GM23338 (cell line): Measurements from ENCODE around the gene EPHA8. TPM values are rescaled to one million over a fixed set of nuclear protein-coding genes. Genes with fewer than 3 reads are reported as not detected.

Experiments used
- ATAC-seq: fragments of 200-7000 bp; cut with Tn5 transposase; 3 replicates; pipeline ENCODE4 v1.9.1; 2020
- DNase-seq: peaks from one replicate; pipeline ENCODE4 v3.0.0-alpha.2; 2015; ENCODE audit warnings: low spot score
- H2AFZ ChIP-seq: fragments of 200-600 bp; sonication (generic); 2 replicates; pipeline ENCODE4 v1.8.0; 2016; ENCODE audit warnings: antibody characterized with exemption, mild to moderate bottlenecking, moderate library complexity
- H3F3A ChIP-seq: fragments of 200-600 bp; sonication (generic); replicated peaks from 2 replicates; pipeline ENCODE4 v1.8.0; 2017; ENCODE audit warnings: antibody characterized with exemption, mixed run types, low read depth
- H3K27ac ChIP-seq: fragments of 200-600 bp; sonication (generic); 2 replicates; pipeline ENCODE4 v1.6.1; 2016; ENCODE audit warnings: low read depth
- H3K27me3 ChIP-seq: fragments of 200-600 bp; sonication (generic); 2 replicates; pipeline ENCODE4 v1.8.0; 2016; ENCODE audit warnings: mild to moderate bottlenecking, mixed run types, moderate library complexity; ENCODE audit not compliant: insufficient read depth
- H3K36me3 ChIP-seq: fragments of 200-600 bp; sonication (generic); 2 replicates; pipeline ENCODE4 v1.8.0; 2016; ENCODE audit warnings: mild to moderate bottlenecking; ENCODE audit not compliant: insufficient read depth
- H3K4me1 ChIP-seq: fragments of 200-600 bp; sonication (generic); 2 replicates; pipeline ENCODE4 v1.8.0; 2016; ENCODE audit warnings: mild to moderate bottlenecking, moderate library complexity; ENCODE audit not compliant: insufficient read depth
- H3K4me2 ChIP-seq: fragments of 200-600 bp; sonication (generic); 2 replicates; pipeline ENCODE4 v1.7.1; 2017; ENCODE audit warnings: mixed run types
- H3K4me3 ChIP-seq: fragments of 200-600 bp; sonication (generic); 2 replicates; pipeline ENCODE4 v1.6.1; 2016; ENCODE audit warnings: mixed run types
- H3K79me2 ChIP-seq: fragments of 200-600 bp; sonication (generic); replicated peaks from 2 replicates; pipeline ENCODE4 v1.8.0; 2017; ENCODE audit warnings: mild to moderate bottlenecking; ENCODE audit not compliant: insufficient read depth
- H3K9me2 ChIP-seq: fragments of 200-600 bp; sonication (generic); 2 replicates; pipeline ENCODE4 v1.8.0; 2017; ENCODE audit not compliant: insufficient read depth
- H4K20me1 ChIP-seq: fragments of 200-600 bp; sonication (generic); replicated peaks from 2 replicates; pipeline ENCODE4 v1.8.0; 2017; ENCODE audit warnings: mild to moderate bottlenecking; ENCODE audit not compliant: insufficient read depth
- H3K27ac Mint-ChIP-seq: 2 replicates; pipeline ENCODE4 v1.8.0; 2020; ENCODE audit warnings: inconsistent platforms, mild to moderate bottlenecking, moderate library complexity, mixed read lengths
- H3K27me3 Mint-ChIP-seq: 3 replicates; pipeline ENCODE4 v1.8.0; 2022; ENCODE audit warnings: low read depth, mild to moderate bottlenecking, moderate library complexity, mixed read lengths, inconsistent platforms; ENCODE audit not compliant: insufficient read depth, poor library complexity
- H3K36me3 Mint-ChIP-seq: 3 replicates; pipeline ENCODE4 v1.8.0; 2021; ENCODE audit warnings: low read depth, mild to moderate bottlenecking, inconsistent platforms, moderate library complexity, mixed read lengths
- H3K4me1 Mint-ChIP-seq: 3 replicates; pipeline ENCODE4 v1.8.0; 2020; ENCODE audit warnings: mild to moderate bottlenecking, inconsistent platforms, mixed read lengths
- H3K4me3 Mint-ChIP-seq: 3 replicates; pipeline ENCODE4 v1.8.0; 2021; ENCODE audit warnings: moderate library complexity, mild to moderate bottlenecking, inconsistent platforms, mixed read lengths
- H3K9me3 Mint-ChIP-seq: 3 replicates; pipeline ENCODE4 v1.8.0; 2020; ENCODE audit warnings: moderate library complexity, mild to moderate bottlenecking, inconsistent platforms, mixed read lengths
- CREB1 ChIP-seq: fragments of 250-450 bp; sonication (Bioruptor Pico); IDR thresholded peaks from 2 replicates; pipeline ENCODE4 v1.5.0; 2020; ENCODE audit warnings: low read depth, mild to moderate bottlenecking, moderate library complexity
- CTCF ChIP-seq, 2 experiments: fragments of 200-600 bp in 1 of 2; sonication (generic) in 1 of 2; conservative IDR thresholded peaks; 2 replicates each; pipeline versions ENCODE4 v1.5.1 to v1.6.1; 2016 to 2017; ENCODE audit warnings: antibody characterized with exemption in 2 of 2, low read depth in 2 of 2, mild to moderate bottlenecking in 2 of 2, moderate library complexity in 1 of 2
- EZH2 ChIP-seq: fragments of 200-600 bp; sonication (generic); IDR thresholded peaks from one replicate; pipeline ENCODE4 v1.8.0; 2017; ENCODE audit warnings: antibody characterized with exemption, mild to moderate bottlenecking, low read depth; ENCODE audit not compliant: unreplicated experiment
- EZH2phosphoT487 ChIP-seq: fragments of 200-600 bp; sonication (generic); IDR thresholded peaks from one replicate; pipeline ENCODE4 v1.8.1; 2018; ENCODE audit warnings: antibody characterized with exemption; ENCODE audit not compliant: unreplicated experiment
- JUNB ChIP-seq: IDR thresholded peaks from one replicate; pipeline ENCODE4 v1.6.1; 2016; ENCODE audit warnings: antibody characterized with exemption; ENCODE audit not compliant: unreplicated experiment
- NANOG ChIP-seq: IDR thresholded peaks from 2 replicates; pipeline ENCODE4 v1.6.1; 2016; ENCODE audit warnings: antibody characterized with exemption, borderline replicate concordance
- POLR2AphosphoS5 ChIP-seq: IDR thresholded peaks from 2 replicates; pipeline ENCODE4 v1.6.1; 2016; ENCODE audit warnings: antibody characterized with exemption, low read depth
- REST ChIP-seq: IDR thresholded peaks from one replicate; pipeline ENCODE4 v1.6.1; 2018; ENCODE audit warnings: antibody characterized with exemption; ENCODE audit not compliant: unreplicated experiment
- STAT1 ChIP-seq: IDR thresholded peaks from one replicate; pipeline ENCODE4 v1.6.1; 2016; ENCODE audit warnings: antibody characterized with exemption; ENCODE audit not compliant: unreplicated experiment
- ZNF114 ChIP-seq: fragments of 250-450 bp; sonication (Bioruptor Pico); IDR thresholded peaks from 2 replicates; pipeline ENCODE4 v1.5.0; 2020; ENCODE audit warnings: mild to moderate bottlenecking, moderate library complexity
- ZNF331 ChIP-seq: fragments of 250-450 bp; sonication (Bioruptor Pico); IDR thresholded peaks from 2 replicates; pipeline ENCODE4 v1.5.0; 2020; ENCODE audit warnings: low read depth, mild to moderate bottlenecking, moderate library complexity
- polyA plus RNA-seq: library from polyadenylated mRNA; unstranded; fragments of >200 nt; fragmentation: Nextera tagmentation; extraction: Ambion mirVana; gene quantifications from 2 replicates; pipeline ENCODE4 v1.2.1, GENCODE V29; 2016
- total RNA-seq: library from RNA; depleted of rRNA; stranded (reverse); fragments of >200 nt; shearing (Covaris generic); gene quantifications from 2 replicates; pipeline ENCODE4 v1.2.3, GENCODE V29; 2014
- TF ChIP-seq, protein P1 (sequence below): fragments of 250-450 bp; sonication (Bioruptor Pico); IDR thresholded peaks from 2 replicates; pipeline ENCODE4 v1.5.0; 2020; ENCODE audit warnings: mild to moderate bottlenecking, moderate library complexity
- TF ChIP-seq, protein P2 (sequence below): IDR thresholded peaks from 2 replicates; pipeline ENCODE4 v1.6.1; 2016; ENCODE audit warnings: antibody characterized with exemption

EPHA8 gene
- total and polyA plus RNA-seq, 2 experiments from 2014 or later, result 2.3 to 5.0 TPM

- Mint-ChIP-seq H3K4me3 (no peak overlapping the region), H3K27ac (no peak overlapping the region), H3K27me3 (peaks cover 36% of the 10 kb centered on the region), H3K9me3 (no peaks in the 10 kb centered on the region), H3K36me3 (no peaks in the 10 kb centered on the region), H3K4me1 (peaks cover 18% of the 10 kb centered on the region)
- Histone ChIP-seq H4K20me1 (no peaks in the 10 kb centered on the region), H3K27me3 (peaks cover 34% of the 10 kb centered on the region), H3K27ac (no peak overlapping the region), H3K4me2 (no peak overlapping the region), H3K4me3 (no peak overlapping the region), H3K4me1 (peaks cover 3% of the 10 kb centered on the region; the same call in 1 of the 2 replicates), H2AFZ (no peak overlapping the region), H3K36me3 (no peaks in the 10 kb centered on the region), H3K9me2 (no peaks in the 10 kb centered on the region), H3F3A (no peaks in the 10 kb centered on the region), H3K79me2 (no peaks in the 10 kb centered on the region)
- ATAC-seq, result no peak
- DNase-seq, result no peak
- TF ChIP-seq POLR2AphosphoS5 (no peak), EZH2 (no peak), NANOG (no peak), JUNB (no peak), ZNF331 (CRISPR knock-in tag) (no peak), CREB1 (no peak), EZH2phosphoT487 (no peak), ZNF114 (CRISPR knock-in tag) (no peak), STAT1 (no peak), REST (no peak), CTCF (conservative IDR thresholded peaks at IDR 0.05; ENCODE audit: low read depth in 2 of 2) (no peak)
- TF ChIP-seq, protein P1, sequence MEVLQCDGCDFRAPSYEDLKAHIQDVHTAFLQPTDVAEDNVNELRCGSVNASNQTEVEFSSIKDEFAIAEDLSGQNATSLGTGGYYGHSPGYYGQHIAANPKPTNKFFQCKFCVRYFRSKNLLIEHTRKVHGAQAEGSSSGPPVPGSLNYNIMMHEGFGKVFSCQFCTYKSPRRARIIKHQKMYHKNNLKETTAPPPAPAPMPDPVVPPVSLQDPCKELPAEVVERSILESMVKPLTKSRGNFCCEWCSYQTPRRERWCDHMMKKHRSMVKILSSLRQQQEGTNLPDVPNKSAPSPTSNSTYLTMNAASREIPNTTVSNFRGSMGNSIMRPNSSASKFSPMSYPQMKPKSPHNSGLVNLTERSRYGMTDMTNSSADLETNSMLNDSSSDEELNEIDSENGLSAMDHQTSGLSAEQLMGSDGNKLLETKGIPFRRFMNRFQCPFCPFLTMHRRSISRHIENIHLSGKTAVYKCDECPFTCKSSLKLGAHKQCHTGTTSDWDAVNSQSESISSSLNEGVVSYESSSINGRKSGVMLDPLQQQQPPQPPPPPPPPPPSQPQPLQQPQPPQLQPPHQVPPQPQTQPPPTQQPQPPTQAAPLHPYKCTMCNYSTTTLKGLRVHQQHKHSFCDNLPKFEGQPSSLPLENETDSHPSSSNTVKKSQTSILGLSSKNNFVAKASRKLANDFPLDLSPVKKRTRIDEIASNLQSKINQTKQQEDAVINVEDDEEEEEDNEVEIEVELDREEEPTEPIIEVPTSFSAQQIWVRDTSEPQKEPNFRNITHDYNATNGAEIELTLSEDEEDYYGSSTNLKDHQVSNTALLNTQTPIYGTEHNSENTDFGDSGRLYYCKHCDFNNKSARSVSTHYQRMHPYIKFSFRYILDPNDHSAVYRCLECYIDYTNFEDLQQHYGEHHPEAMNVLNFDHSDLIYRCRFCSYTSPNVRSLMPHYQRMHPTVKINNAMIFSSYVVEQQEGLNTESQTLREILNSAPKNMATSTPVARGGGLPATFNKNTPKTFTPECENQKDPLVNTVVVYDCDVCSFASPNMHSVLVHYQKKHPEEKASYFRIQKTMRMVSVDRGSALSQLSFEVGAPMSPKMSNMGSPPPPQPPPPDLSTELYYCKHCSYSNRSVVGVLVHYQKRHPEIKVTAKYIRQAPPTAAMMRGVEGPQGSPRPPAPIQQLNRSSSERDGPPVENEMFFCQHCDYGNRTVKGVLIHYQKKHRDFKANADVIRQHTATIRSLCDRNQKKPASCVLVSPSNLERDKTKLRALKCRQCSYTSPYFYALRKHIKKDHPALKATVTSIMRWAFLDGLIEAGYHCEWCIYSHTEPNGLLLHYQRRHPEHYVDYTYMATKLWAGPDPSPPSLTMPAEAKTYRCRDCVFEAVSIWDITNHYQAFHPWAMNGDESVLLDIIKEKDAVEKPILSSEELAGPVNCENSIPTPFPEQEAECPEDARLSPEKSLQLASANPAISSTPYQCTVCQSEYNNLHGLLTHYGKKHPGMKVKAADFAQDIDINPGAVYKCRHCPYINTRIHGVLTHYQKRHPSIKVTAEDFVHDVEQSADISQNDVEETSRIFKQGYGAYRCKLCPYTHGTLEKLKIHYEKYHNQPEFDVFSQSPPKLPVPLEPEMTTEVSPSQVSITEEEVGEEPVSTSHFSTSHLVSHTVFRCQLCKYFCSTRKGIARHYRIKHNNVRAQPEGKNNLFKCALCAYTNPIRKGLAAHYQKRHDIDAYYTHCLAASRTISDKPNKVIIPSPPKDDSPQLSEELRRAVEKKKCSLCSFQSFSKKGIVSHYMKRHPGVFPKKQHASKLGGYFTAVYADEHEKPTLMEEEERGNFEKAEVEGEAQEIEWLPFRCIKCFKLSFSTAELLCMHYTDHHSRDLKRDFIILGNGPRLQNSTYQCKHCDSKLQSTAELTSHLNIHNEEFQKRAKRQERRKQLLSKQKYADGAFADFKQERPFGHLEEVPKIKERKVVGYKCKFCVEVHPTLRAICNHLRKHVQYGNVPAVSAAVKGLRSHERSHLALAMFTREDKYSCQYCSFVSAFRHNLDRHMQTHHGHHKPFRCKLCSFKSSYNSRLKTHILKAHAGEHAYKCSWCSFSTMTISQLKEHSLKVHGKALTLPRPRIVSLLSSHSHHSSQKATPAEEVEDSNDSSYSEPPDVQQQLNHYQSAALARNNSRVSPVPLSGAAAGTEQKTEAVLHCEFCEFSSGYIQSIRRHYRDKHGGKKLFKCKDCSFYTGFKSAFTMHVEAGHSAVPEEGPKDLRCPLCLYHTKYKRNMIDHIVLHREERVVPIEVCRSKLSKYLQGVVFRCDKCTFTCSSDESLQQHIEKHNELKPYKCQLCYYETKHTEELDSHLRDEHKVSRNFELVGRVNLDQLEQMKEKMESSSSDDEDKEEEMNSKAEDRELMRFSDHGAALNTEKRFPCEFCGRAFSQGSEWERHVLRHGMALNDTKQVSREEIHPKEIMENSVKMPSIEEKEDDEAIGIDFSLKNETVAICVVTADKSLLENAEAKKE, result no peak
- TF ChIP-seq, protein P2, sequence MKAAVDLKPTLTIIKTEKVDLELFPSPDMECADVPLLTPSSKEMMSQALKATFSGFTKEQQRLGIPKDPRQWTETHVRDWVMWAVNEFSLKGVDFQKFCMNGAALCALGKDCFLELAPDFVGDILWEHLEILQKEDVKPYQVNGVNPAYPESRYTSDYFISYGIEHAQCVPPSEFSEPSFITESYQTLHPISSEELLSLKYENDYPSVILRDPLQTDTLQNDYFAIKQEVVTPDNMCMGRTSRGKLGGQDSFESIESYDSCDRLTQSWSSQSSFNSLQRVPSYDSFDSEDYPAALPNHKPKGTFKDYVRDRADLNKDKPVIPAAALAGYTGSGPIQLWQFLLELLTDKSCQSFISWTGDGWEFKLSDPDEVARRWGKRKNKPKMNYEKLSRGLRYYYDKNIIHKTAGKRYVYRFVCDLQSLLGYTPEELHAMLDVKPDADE, result no peak
These were observed 2.9 kb downstream of the EPHA8 start for GRCh38 chr1:22566161-22566560.
